Nucleus accumbens (tissue), 56 donors: ENCODE data around the gene C2orf42.
"Not testable (repeated sequence)": the region's sequence is repeated elsewhere in the genome, so short reads cannot be mapped to it uniquely, and the experiment has no call there.

Source experiments
- DNase-seq, 56 donors: peaks; one replicate each; lab custom pipeline; 2025; lab: John Stamatoyannopoulos, UW

Gene C2orf42

DNA sequence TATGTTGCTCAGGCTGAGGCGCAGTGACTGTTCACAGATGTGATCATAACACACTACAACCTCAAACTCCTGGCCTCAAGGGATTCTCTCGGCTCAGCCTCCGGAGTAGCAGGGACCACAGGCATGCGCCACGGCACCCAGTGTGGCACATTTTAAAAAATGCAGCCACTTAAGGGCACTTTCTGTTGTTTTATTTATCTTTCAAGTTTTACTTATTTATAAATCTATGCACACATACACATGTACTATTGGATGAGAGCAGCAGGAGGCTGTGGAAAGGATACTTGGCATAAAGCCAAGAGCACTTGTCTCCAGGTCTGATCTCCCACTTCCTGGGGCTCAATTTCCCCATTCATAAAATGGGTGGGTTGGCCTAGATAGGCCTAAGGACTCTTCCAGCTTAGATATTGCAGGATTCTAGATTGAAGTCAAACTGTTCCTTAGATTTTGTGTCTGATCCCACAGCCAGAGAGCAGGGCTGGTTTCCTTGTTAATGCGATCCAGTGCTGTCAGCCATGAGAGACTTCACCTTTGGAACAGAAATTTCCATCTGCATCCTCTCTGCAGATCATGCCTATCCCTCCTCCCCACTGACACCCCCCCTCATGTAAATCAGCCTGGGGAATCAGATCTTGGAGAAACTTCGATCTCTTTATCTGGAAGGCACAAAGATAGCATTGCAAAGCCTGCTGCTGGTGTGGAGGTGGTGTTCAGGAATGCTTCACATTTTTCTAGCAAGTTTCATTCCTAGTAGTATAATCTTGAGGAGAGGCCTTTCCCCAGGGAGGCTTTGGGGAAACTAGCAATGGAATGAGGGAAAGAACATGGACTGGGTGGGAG lies 78.8 kb downstream of the C2orf42 start:
- peak in 2 of 56 donors; percentile 16 to 19 for DNase-seq

DNA sequence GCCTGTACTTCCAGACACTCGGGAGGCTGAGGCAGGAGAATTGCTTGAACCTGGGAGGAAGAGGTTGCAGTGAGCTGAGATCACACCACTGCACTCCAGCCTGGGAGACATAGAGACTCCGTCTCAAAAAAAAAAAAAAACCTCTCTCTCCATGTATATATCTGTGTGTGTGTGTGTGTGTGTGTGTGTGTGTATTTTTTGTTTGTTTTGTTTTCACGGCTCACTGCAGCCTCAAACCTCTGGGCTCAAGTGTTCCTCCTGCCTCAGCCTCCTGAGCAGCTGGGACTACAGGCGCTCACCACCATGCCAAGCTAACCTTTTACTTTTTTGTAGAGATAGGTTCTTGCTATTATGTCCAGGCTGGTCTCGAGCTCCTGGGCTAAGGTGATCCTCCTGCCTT lies 80.4 kb downstream of the C2orf42 start:
- DNase-seq = not testable (repeated sequence)

DNA sequence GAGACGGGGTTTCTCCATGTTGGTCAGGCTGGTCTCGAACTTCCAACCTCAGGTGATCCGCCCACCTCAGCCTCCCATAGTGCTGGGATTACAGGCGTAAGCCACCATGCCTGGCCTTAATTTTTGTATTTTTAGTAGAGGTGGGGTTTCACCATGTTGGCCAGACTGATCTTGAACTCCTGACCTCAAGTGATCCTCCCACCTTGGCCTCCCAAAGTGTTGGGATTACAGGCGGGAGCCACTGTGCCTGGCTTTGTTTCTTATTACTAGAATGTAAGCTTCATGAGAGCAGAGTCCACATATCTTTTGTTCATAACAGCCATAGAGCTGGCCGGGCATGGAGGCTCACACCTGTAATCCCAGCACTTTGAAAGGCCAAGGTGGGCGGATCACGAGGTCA lies 84.7 kb downstream of the C2orf42 start:
- DNase-seq = not testable (repeated sequence)

DNA sequence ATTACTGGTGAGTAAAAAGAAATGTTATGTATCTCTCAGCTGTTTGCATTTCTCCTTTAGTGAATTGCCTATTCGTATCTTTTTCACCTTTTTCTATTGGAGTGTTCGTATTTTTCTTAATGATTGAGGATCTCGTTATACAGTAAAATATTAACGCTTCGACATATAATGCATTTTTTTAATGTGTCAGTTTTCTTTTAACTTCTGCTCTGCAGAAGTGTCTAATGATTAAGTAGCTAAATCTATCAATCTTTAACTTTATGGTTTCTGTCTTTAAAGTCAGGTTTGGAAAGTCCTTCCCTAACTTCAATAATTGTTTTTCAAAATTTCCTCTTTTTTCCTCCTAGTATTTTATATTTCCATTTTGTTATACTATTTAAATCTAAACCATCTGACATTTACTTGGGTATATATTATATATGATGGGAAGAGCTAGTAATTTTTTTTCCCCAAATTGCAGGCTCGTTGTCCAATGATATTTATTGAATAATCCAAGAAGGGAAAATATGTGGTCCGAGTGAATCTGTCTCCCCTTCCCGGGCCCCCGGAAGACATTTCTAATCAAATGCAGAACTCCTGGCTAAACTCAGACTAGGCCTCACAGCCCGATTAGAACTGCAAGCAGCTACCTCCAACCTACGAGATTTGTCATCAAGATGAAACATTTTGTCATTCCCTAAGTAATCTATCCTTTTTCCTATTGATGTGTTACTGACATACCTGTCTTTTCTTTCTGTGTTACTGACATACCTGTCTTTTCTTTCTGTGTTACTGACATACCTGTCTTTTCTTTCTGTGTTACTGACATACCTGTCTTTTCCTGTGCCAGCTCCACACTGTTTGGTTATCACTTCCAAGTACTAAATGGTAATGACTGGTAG lies 86.3 kb downstream of the C2orf42 start:
- DNase-seq = peak in 15 of 56 donors; percentile 11 to 31 (median 21)

DNA sequence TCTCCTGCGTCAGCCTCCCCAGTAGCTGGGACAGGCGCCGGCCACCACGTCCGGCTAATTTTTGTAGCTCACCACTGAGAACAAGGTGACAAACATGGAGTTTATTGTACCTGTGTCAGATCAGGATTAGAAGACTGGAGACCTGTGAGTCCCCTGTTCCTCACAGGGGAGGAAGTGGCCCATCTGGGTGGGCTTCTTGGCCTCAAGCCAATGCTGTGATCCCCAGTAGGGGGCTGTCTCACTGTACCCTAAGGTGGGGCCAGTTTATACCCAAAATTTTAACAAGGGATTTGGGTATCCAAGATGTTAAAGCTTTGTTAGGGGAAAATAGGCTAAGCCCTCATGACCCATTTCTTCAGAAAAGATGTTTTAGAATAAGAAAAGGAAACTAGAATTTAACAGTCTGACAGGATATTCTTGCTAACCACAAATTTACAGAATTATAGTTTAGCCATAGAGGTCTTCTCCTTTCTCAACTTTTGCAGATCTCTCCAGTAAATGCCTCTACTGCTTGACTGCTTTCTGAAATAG lies 87.2 kb downstream of the C2orf42 start:
- no peak for DNase-seq

DNA sequence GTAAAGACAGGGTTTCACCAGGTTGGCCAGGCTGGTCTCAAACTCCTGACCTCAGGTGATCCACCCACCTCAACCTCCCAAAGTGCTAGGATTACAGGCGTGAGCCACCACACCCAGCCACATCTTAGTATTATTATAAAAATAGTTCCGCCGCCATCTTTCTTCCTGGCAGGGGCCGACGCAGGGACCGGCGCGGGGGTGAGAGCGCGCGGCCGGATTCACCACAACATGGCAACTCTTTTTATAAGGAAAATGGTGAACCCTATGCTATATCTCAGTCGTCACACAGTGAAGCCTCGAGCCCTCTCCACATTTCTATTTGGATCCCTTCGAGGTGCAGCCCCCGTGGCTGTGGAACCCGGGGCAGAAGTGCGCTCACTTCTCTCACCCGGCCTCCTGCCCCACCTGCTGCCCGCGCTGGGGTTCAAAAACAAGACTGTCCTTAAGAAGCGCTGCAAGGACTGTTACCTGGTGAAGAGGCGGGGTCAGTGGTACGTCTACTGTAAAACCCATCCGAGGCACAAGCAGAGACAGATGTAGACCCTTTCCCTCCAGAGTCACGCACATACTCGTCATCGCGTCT lies 88.4 kb downstream of the C2orf42 start:
- DNase-seq = not testable (repeated sequence)

DNA sequence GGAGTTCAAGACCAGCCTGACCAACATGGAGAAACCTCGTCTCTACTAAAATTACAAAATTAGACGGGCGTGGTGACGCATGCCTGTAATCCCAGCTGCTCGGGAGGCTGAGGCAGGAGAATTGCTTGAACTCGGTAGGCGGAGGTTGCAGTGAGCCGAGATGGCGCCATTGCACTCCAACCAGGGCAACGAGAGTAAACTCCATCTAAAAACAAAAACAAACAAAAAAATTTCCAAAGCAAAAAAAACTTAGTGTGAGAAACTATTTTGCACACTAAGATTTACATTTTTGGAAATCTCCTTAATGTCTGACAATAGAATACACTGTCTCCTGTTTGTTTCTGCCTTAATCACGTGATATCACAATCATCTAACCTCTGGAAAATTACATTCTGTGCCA lies 89.1 kb downstream of the C2orf42 start:
- DNase-seq = not testable (repeated sequence)

DNA sequence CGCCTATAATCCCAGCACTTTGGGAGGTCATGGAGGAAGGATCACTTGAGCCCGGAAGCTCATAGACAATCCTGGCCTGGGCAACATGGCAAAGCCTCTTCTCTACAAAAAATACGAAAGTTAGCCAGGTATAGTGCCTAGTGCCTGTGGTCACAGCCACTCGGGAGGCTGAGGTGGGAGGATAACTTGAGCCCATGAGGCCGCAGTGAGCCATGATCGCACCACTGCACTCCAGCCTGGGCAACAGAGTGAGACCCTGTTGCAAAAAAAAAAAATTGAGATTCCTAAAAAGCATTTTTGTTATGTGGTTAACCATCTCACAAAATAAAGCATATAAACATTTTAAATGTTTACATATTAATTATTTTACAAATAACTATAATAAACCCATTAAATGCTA lies 89.6 kb downstream of the C2orf42 start:
- DNase-seq = no peak
